ENCODE measurements around the gene KRTAP2-3.

KRTAP2-3 gene

GRCh38 chr17:41012326-41013120 lies 47.4 kb downstream of the KRTAP2-3 start:
- TF ChIP-seq POLR2A (IDR thresholded peaks at IDR 0.05; ENCODE audit: extremely low read depth, insufficient read length): no peak
- TF ChIP-seq MYC (IDR thresholded peaks at IDR 0.05; ENCODE audit: low read depth, low read length): no peak
- TF ChIP-seq, protein P1, sequence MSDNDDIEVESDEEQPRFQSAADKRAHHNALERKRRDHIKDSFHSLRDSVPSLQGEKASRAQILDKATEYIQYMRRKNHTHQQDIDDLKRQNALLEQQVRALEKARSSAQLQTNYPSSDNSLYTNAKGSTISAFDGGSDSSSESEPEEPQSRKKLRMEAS (IDR thresholded peaks at IDR 0.05; ENCODE audit: low read depth, low read length): no peak
- TF ChIP-seq, protein P2, sequence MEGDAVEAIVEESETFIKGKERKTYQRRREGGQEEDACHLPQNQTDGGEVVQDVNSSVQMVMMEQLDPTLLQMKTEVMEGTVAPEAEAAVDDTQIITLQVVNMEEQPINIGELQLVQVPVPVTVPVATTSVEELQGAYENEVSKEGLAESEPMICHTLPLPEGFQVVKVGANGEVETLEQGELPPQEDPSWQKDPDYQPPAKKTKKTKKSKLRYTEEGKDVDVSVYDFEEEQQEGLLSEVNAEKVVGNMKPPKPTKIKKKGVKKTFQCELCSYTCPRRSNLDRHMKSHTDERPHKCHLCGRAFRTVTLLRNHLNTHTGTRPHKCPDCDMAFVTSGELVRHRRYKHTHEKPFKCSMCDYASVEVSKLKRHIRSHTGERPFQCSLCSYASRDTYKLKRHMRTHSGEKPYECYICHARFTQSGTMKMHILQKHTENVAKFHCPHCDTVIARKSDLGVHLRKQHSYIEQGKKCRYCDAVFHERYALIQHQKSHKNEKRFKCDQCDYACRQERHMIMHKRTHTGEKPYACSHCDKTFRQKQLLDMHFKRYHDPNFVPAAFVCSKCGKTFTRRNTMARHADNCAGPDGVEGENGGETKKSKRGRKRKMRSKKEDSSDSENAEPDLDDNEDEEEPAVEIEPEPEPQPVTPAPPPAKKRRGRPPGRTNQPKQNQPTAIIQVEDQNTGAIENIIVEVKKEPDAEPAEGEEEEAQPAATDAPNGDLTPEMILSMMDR (IDR thresholded peaks at IDR 0.05; ENCODE audit: low read depth, low read length): no peak
- DNase-seq (ENCODE audit: low read depth): no peak
- no peak overlapping the region for H3K4me3 ChIP-seq (ENCODE audit: low read depth, low read length)

DNA sequence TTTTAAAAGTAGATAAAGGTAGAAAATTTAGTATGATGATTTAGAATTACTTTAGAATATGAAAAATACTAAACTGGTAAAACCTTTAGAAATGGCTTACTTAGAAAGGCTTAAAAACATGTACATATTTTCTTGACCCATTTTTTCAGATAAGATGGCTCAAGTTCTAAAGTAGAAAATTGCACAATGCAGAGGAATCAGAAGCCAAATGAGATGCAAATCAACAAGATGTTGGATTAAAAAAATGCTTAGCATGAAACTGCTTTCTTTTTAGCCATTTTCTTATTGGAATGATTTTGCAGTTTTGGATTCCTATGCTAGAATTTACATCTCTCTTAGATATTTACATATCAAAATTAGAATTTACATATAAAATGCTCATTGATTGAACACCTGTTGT lies 49.5 kb downstream of the KRTAP2-3 start:
- TF ChIP-seq, protein P2 (IDR thresholded peaks at IDR 0.05; ENCODE audit: low read depth, low read length): no peak
- TF ChIP-seq POLR2A (IDR thresholded peaks at IDR 0.05; ENCODE audit: extremely low read depth, insufficient read length): no peak
- TF ChIP-seq, protein P1 (IDR thresholded peaks at IDR 0.05; ENCODE audit: low read depth, low read length): no peak
- no peak for TF ChIP-seq MYC (IDR thresholded peaks at IDR 0.05; ENCODE audit: low read depth, low read length)

GRCh38 chr17:41009936-41010335 lies 50.0 kb downstream of the KRTAP2-3 start:
- TF ChIP-seq, protein P1 (IDR thresholded peaks at IDR 0.05; ENCODE audit: low read depth, low read length): no peak
- TF ChIP-seq, protein P2 (IDR thresholded peaks at IDR 0.05; ENCODE audit: low read depth, low read length): no peak
- no peak for TF ChIP-seq MYC (IDR thresholded peaks at IDR 0.05; ENCODE audit: low read depth, low read length)
- no peak overlapping the region for H3K4me3 ChIP-seq (ENCODE audit: low read depth, low read length)
- no peak for DNase-seq (ENCODE audit: low read depth)

More for the DNA sequence above, 49.5 kb downstream of the KRTAP2-3 start:
- no peak overlapping the region for H3K4me3 ChIP-seq (ENCODE audit: low read depth, low read length)
- DNase-seq (ENCODE audit: low read depth): no peak

- H3K4me3 ChIP-seq (ENCODE audit: low read depth, low read length): no peak overlapping the region
- TF ChIP-seq POLR2A (IDR thresholded peaks at IDR 0.05; ENCODE audit: extremely low read depth, insufficient read length): no peak
- DNase-seq (ENCODE audit: low read depth): no peak
Measured at GRCh38 chr17:41009301-41009760, 50.6 kb downstream of the KRTAP2-3 start.
